ENCODE measurements around the gene RAMP1. TPM values are rescaled to one million over a fixed set of nuclear protein-coding genes. Genes with fewer than 3 reads are reported as not detected.

The RAMP1 gene
- total RNA-seq, 1 experiment from 2014 or later: 23.4 TPM

- ChIA-PET CTCF (no interaction called here), POLR2A (no interaction called here), RAD21 (ENCODE audit: low non-redundant PET in 1 of 2, low total read pairs in 2 of 2, uncharacterized antibody in 2 of 2, unreplicated experiment in 2 of 2) (no interaction called here)
- Histone ChIP-seq H3K36me3 (ENCODE audit: control insufficient read depth in 1 of 2, insufficient read depth in 2 of 2, low read length in 2 of 2) (peaks cover 0 to 7% of the 10 kb centered on the region in 2 experiments; a peak in 1 of 4 replicates), H3K9ac (ENCODE audit: low read length) (no peak overlapping the region), H3K27ac (ENCODE audit: low read depth, low read length) (no peak overlapping the region), H4K20me1 (ENCODE audit: insufficient read depth) (no peaks in the 10 kb centered on the region), H3K9me2 (ENCODE audit: insufficient read depth) (no peaks in the 10 kb centered on the region), H3K4me3 (replicated peaks in 1 of 2; ENCODE audit: low read depth in 1 of 2, low read length in 2 of 2) (no peak overlapping the region), H3K27me3 (ENCODE audit: insufficient read depth, low read length) (no peaks in the 10 kb centered on the region), H3K4me1 (ENCODE audit: control insufficient read depth in 1 of 2, insufficient read depth in 2 of 2, low read length in 2 of 2) (peaks cover 9 to 14% of the 10 kb centered on the region in 2 experiments), H2AFZ (ENCODE audit: low read depth, low read length, poor library complexity, severe bottlenecking) (no peak overlapping the region), H3K79me2 (ENCODE audit: insufficient read depth, low read length) (no peaks in the 10 kb centered on the region), H3K4me2 (ENCODE audit: low read length) (no peak overlapping the region), H3K9me3 (ENCODE audit: control insufficient read depth in 1 of 2, insufficient read depth in 1 of 2, low read depth in 1 of 2, low read length in 2 of 2) (no peaks in the 10 kb centered on the region)
- ATAC-seq (no peak), DNase-seq (ENCODE audit: low read depth, low spot score) (no peak)
- intact Hi-C loops (cut with micrococcal nuclease): no loop called here
- TF ChIP-seq YY1 (IDR thresholded peaks at IDR 0.05; ENCODE audit: extremely low read depth, insufficient replicate concordance, low read depth, low read length): no peak
- no peak for TF ChIP-seq CEBPB (IDR thresholded peaks at IDR 0.05; ENCODE audit: low read depth)
- TF ChIP-seq ELF1 (IDR thresholded peaks at IDR 0.05; ENCODE audit: borderline replicate concordance, low read depth): no peak
- no peak for TF ChIP-seq SRF (IDR thresholded peaks at IDR 0.05; ENCODE audit: low read depth)
- TF ChIP-seq CBX3 (IDR thresholded peaks at IDR 0.05; ENCODE audit: low read depth): no peak
- TF ChIP-seq REST (IDR thresholded peaks at IDR 0.05; ENCODE audit: low read depth): no peak
- TF ChIP-seq EGR1 (IDR thresholded peaks at IDR 0.05; ENCODE audit: low read depth): no peak
- TF ChIP-seq ZFX (IDR thresholded peaks at IDR 0.05): no peak
- no peak for TF ChIP-seq POLR2A (IDR thresholded peaks at IDR 0.05; ENCODE audit: borderline replicate concordance, extremely low read depth, insufficient read depth, insufficient read length)
- no peak for TF ChIP-seq POLR2AphosphoS5 (IDR thresholded peaks at IDR 0.05; ENCODE audit: low read depth, low read length)
- no peak for TF ChIP-seq ZBTB33 (IDR thresholded peaks at IDR 0.05; ENCODE audit: extremely low read depth, insufficient replicate concordance, low read length)
- TF ChIP-seq FOSL1 (IDR thresholded peaks at IDR 0.05; ENCODE audit: low read depth): no peak
- no peak for TF ChIP-seq ATF3 (IDR thresholded peaks at IDR 0.05)
- no TSS peak for BruUV-seq (replicated peaks)
Measured at GRCh38 chr2:237879058-237879430, 19.6 kb downstream of the RAMP1 start.
